ENCODE results near the gene NUCB2. TPM values are rescaled to one million over a fixed set of nuclear protein-coding genes. Genes with fewer than 3 reads are reported as not detected.

Gene NUCB2
- polyA plus RNA-seq, 12 donors = 45.6 to 96.8 (median 62.2) TPM; not detected in 1

DNA sequence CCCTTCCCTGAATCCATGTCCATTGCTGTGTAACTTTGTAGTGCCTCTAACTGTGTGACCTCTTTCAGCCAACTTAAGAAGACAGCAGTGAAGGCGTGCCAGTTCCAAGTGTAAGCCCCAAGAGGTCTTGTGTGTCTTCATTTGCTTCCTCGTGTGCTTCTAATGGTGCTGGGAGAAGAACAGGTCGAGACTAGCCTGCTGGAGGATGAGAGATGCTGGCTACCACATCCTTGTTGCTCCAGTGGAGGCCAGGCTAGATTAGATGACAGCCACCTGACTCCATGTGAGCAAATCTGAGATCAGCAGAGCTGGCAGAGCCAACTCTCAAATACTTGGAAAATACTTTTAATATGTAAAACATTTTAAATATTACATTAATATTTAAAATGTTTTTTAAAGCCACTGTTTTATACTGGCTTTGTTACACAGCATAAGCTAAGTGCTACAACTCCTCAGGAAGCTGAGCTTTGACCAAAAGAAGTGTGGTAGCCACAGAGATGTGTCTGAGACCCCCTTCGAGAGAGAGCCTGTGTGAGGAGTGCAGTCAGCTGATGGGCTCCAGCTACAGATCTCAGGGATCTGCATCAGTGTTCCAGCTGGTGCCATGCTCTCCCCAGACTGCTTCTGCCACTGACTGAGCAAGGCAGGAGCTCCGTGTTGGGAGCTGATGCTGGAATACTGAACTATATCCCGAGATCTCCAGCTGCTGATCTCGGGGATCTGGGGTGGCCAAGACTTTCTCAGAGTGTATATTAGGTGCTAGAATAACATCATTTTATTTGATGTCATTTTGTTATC is 103.0 kb downstream of the NUCB2 start:
- no peak for DNase-seq

DNA sequence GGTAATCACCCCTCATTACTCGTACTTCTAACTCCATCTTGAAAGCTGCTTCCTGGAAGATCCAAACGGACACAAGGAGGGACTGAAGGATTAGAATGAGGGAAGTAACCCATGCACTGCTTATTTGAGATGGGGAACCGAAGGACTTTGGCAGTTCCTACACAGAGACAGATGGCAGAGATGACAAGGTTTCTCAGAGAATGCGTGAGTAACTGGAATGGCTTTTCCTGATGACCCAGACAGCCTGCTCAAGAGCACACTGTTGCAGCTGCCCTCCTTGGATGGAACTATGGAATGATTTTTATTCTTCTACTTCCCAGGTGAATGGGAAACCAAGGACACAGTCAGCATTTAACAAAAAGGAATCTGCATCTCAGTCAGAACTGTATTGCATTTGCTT is 104.6 kb downstream of the NUCB2 start:
- no peak for DNase-seq

Other genes starting within 250 kb of the NUCB2 start
- gene RPS13, start 199.1 kb upstream of the NUCB2 start, polyA plus RNA-seq (ENCODE audit: insufficient read length in 12 of 12) = 1,000 to 10,000 TPM in 10 of 12 donors, 100 to 1,000 TPM in 1, not detected in 1; 966 to 2,212 (median 2,091) TPM
- 10 to 100 TPM in 11 of 12 donors, not detected in 1; 17.7 to 39.0 (median 21.8) TPM for gene PIK3C2A, start 68.8 kb upstream of the NUCB2 start, polyA plus RNA-seq (ENCODE audit: insufficient read length in 12 of 12)
- 1 to 10 TPM in 1 of 12 donors, under 1 TPM in 10, not detected in 1; 0.22 to 1.6 (median 0.39) TPM for gene NCR3LG1, start 75.1 kb downstream of the NUCB2 start, polyA plus RNA-seq (ENCODE audit: insufficient read length in 12 of 12)
- 10 to 100 TPM in 9 of 12 donors, 1 to 10 TPM in 2, not detected in 1; 5.5 to 28.1 (median 12.4) TPM for gene KCNJ11, start 111.9 kb downstream of the NUCB2 start, polyA plus RNA-seq (ENCODE audit: insufficient read length in 12 of 12)
- 1 to 10 TPM in 10 of 12 donors, not detected in 2; 2.0 to 6.6 (median 2.5) TPM for gene ABCC8, start 200.1 kb downstream of the NUCB2 start, polyA plus RNA-seq (ENCODE audit: insufficient read length in 12 of 12)